Measurements from ENCODE around the gene TSPAN31.

DNA sequence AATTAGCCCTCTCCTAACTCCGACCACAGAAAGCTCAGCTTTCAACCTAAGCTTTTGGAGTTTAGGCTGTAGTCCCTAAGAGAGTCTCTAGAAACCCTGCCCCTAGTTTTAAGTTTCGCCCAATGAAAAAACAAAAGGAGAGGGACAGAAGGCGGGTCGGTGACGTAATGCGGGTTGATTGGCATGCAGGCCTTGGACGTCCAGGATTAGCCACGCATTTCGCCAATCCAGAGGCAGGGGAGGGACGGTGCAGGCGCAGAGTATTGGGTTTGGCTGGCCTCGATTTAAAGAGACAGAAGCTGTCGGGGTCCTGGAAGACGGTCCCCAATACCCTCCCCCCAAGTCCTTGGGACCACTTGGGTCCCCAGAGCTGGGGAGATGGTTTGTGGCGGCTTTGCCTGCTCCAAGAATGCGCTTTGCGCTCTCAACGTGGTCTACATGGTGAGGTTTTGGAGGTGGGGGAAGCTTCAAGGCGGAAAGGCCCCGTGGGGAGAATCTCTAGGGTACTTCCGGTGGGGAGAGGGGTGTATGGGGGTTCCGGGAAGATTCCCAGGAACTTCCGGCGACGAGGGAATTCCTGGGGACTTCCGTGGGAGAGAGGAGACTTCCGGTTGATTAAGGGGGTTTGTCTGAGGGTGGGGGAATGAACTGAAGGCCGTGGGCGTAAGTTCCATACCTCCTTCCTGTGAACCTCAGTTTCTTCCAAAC, at the start of gene TSPAN31:
- TF ChIP-seq EZH2 (IDR thresholded peaks at IDR 0.05; ENCODE audit: low read length) = no peak
- TF ChIP-seq, protein P1, sequence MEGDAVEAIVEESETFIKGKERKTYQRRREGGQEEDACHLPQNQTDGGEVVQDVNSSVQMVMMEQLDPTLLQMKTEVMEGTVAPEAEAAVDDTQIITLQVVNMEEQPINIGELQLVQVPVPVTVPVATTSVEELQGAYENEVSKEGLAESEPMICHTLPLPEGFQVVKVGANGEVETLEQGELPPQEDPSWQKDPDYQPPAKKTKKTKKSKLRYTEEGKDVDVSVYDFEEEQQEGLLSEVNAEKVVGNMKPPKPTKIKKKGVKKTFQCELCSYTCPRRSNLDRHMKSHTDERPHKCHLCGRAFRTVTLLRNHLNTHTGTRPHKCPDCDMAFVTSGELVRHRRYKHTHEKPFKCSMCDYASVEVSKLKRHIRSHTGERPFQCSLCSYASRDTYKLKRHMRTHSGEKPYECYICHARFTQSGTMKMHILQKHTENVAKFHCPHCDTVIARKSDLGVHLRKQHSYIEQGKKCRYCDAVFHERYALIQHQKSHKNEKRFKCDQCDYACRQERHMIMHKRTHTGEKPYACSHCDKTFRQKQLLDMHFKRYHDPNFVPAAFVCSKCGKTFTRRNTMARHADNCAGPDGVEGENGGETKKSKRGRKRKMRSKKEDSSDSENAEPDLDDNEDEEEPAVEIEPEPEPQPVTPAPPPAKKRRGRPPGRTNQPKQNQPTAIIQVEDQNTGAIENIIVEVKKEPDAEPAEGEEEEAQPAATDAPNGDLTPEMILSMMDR (optimal IDR thresholded peaks at IDR 0.05 in 1 of 3, IDR thresholded peaks at IDR 0.05 in 1 of 3, conservative IDR thresholded peaks at IDR 0.05 in 1 of 3; ENCODE audit: extremely low read depth in 1 of 3, insufficient read depth in 2 of 3, low read length in 3 of 3) = no peak

Data from keratinocyte (primary cell).